Measurements from ENCODE around the gene OR2T11.

DNA sequence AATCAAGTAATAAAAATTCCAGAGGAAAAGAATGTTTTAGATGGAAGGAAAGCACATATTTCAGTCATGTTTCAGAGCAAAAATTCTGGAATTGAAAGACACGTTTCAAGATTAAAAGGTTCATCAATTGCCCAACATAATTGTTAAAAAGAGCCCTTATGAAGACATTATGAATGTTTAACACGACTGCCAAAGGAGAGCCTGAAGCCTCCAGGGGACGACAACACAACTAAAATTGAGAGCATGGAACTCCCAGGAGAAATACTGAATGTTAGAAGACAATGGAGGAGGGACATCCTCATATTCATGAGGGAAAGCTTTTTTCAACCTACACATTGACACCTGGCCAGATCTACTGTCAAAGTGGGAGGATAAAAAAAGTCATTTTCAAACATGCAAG, 16.0 kb downstream of the OR2T11 start:
- TF ChIP-seq, protein P1, sequence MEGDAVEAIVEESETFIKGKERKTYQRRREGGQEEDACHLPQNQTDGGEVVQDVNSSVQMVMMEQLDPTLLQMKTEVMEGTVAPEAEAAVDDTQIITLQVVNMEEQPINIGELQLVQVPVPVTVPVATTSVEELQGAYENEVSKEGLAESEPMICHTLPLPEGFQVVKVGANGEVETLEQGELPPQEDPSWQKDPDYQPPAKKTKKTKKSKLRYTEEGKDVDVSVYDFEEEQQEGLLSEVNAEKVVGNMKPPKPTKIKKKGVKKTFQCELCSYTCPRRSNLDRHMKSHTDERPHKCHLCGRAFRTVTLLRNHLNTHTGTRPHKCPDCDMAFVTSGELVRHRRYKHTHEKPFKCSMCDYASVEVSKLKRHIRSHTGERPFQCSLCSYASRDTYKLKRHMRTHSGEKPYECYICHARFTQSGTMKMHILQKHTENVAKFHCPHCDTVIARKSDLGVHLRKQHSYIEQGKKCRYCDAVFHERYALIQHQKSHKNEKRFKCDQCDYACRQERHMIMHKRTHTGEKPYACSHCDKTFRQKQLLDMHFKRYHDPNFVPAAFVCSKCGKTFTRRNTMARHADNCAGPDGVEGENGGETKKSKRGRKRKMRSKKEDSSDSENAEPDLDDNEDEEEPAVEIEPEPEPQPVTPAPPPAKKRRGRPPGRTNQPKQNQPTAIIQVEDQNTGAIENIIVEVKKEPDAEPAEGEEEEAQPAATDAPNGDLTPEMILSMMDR (IDR thresholded peaks at IDR 0.05): peak in 4 of 5 experiments; percentile 44 to 61 (median 52)
- TF ChIP-seq POLR2A (IDR thresholded peaks at IDR 0.05) (no peak), EP300 (IDR thresholded peaks at IDR 0.05; ENCODE audit: low read depth) (no peak), POLR2AphosphoS5 (IDR thresholded peaks at IDR 0.05) (no peak)

Measured in transverse colon (tissue), 4 donors.